SU-DHL-6 (cell line): ENCODE data around the gene SH3BP5.

Experiments used
- H2AFZ ChIP-seq: fragments of 200-600 bp; sonication (generic); 2 replicates; pipeline ENCODE4 v1.6.1; 2014; ENCODE audit warnings: low read depth, mild to moderate bottlenecking, moderate library complexity, mixed read lengths, antibody characterized with exemption, low read length; ENCODE audit not compliant: severe bottlenecking
- H3F3A ChIP-seq: fragments of 200-600 bp; shearing (Covaris generic); 2 replicates; pipeline ENCODE4 v1.6.0; 2016; ENCODE audit warnings: antibody characterized with exemption, mild to moderate bottlenecking; ENCODE audit not compliant: insufficient read depth
- H3K27ac ChIP-seq: fragments of 200-600 bp; sonication (generic); 2 replicates; pipeline ENCODE4 v1.5.1; 2016; ENCODE audit warnings: low read depth, mild to moderate bottlenecking, low read length, moderate library complexity, mixed read lengths
- H3K27me3 ChIP-seq: fragments of 200-600 bp; sonication (generic), shearing (Covaris generic); 2 replicates; pipeline ENCODE4 v1.6.0; 2014; ENCODE audit warnings: mild to moderate bottlenecking, low read length
- H3K36me3 ChIP-seq: fragments of 200-600 bp; sonication (generic); 2 replicates; pipeline ENCODE4 v1.6.1; 2014; ENCODE audit warnings: mild to moderate bottlenecking, low read length, mixed read lengths
- H3K4me2 ChIP-seq: fragments of 300-600, 200-600 bp; shearing (Covaris generic), sonication (generic); 2 replicates; pipeline ENCODE4 v1.6.0; 2014; ENCODE audit warnings: low read length, low read depth, mild to moderate bottlenecking; ENCODE audit not compliant: poor library complexity, severe bottlenecking
- H3K4me3 ChIP-seq: fragments of 200-600 bp; sonication (generic); 2 replicates; pipeline ENCODE4 v1.5.1; 2014; ENCODE audit warnings: antibody characterized with exemption, low read length, mild to moderate bottlenecking, mixed read lengths; ENCODE audit not compliant: insufficient read depth, poor library complexity, severe bottlenecking
- H3K79me2 ChIP-seq: fragments of 200-600 bp; sonication (generic); 2 replicates; pipeline ENCODE4 v1.6.1; 2014; ENCODE audit warnings: mild to moderate bottlenecking, low read length, moderate library complexity; ENCODE audit not compliant: insufficient read depth
- H3K9ac ChIP-seq: fragments of 200-600 bp; sonication (generic); 2 replicates; pipeline ENCODE4 v1.7.0; 2014; ENCODE audit warnings: mild to moderate bottlenecking, low read length
- H3K9me2 ChIP-seq: fragments of 200-600 bp; sonication (generic); replicated peaks from 2 replicates; pipeline ENCODE4 v1.6.1; 2014; ENCODE audit warnings: low read length; ENCODE audit not compliant: insufficient read depth
- H3K9me3 ChIP-seq: fragments of 200-600 bp; sonication (generic); 2 replicates; pipeline ENCODE4 v1.6.1; 2014; ENCODE audit warnings: low read length, mixed read lengths; ENCODE audit not compliant: insufficient read depth
- H4K20me1 ChIP-seq: fragments of 200-600 bp; sonication (generic); 2 replicates; pipeline ENCODE4 v1.6.1; 2014; ENCODE audit warnings: low read depth, mild to moderate bottlenecking, antibody characterized with exemption, low read length, moderate library complexity, mixed read lengths
- EZH2phosphoT487 ChIP-seq: fragments of 200-600 bp; sonication (generic), shearing (Covaris generic); conservative IDR thresholded peaks from 2 replicates; pipeline ENCODE4 v1.6.1; 2018; ENCODE audit warnings: mild to moderate bottlenecking, antibody characterized with exemption, low read length, moderate library complexity, mixed read lengths
- TF ChIP-seq, protein P1 (sequence below): fragments of 200-600 bp; sonication (generic); IDR thresholded peaks from one replicate; pipeline ENCODE4 v1.5.1; 2017; ENCODE audit warnings: antibody characterized with exemption, mild to moderate bottlenecking, low read length, moderate library complexity; ENCODE audit not compliant: insufficient read depth, poor library complexity, severe bottlenecking

SH3BP5 gene

GRCh38 chr3:15375461-15376000, 43.1 kb upstream of the SH3BP5 start:
- Histone ChIP-seq H3K9me2 (no peaks in the 10 kb centered on the region), H2AFZ (no peak overlapping the region), H3K9ac (no peak overlapping the region), H3K9me3 (no peaks in the 10 kb centered on the region), H3F3A (no peaks in the 10 kb centered on the region), H3K4me2 (no peak overlapping the region), H3K4me3 (no peak overlapping the region), H3K27ac (no peak overlapping the region), H3K36me3 (no peaks in the 10 kb centered on the region), H4K20me1 (no peaks in the 10 kb centered on the region), H3K79me2 (no peaks in the 10 kb centered on the region), H3K27me3 (no peaks in the 10 kb centered on the region)
- TF ChIP-seq, protein P1, sequence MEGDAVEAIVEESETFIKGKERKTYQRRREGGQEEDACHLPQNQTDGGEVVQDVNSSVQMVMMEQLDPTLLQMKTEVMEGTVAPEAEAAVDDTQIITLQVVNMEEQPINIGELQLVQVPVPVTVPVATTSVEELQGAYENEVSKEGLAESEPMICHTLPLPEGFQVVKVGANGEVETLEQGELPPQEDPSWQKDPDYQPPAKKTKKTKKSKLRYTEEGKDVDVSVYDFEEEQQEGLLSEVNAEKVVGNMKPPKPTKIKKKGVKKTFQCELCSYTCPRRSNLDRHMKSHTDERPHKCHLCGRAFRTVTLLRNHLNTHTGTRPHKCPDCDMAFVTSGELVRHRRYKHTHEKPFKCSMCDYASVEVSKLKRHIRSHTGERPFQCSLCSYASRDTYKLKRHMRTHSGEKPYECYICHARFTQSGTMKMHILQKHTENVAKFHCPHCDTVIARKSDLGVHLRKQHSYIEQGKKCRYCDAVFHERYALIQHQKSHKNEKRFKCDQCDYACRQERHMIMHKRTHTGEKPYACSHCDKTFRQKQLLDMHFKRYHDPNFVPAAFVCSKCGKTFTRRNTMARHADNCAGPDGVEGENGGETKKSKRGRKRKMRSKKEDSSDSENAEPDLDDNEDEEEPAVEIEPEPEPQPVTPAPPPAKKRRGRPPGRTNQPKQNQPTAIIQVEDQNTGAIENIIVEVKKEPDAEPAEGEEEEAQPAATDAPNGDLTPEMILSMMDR, result no peak

GRCh38 chr3:15372918-15373317, 40.5 kb upstream of the SH3BP5 start:
- H3K9me2 ChIP-seq, result no peaks in the 10 kb centered on the region
- H3K4me2 ChIP-seq, result no peak overlapping the region
- H3K9me3 ChIP-seq, result no peaks in the 10 kb centered on the region
- TF ChIP-seq EZH2phosphoT487, result no peak
- TF ChIP-seq, protein P1, result no peak
- H3K4me3 ChIP-seq, result no peak overlapping the region
- H3K27ac ChIP-seq, result no peak overlapping the region
- no peaks in the 10 kb centered on the region for H3K79me2 ChIP-seq
- H2AFZ ChIP-seq, result no peak overlapping the region
- no peaks in the 10 kb centered on the region for H3F3A ChIP-seq
- no peaks in the 10 kb centered on the region for H3K27me3 ChIP-seq
- no peak overlapping the region for H3K9ac ChIP-seq
- no peaks in the 10 kb centered on the region for H3K36me3 ChIP-seq
- no peaks in the 10 kb centered on the region for H4K20me1 ChIP-seq

GRCh38 chr3:15368561-15369135, 36.3 kb upstream of the SH3BP5 start:
- no peak for TF ChIP-seq EZH2phosphoT487
- TF ChIP-seq, protein P1, result no peak
- no peak overlapping the region for H3K27ac ChIP-seq
- H3K79me2 ChIP-seq, result no peaks in the 10 kb centered on the region
- no peak overlapping the region for H3K9ac ChIP-seq
- H2AFZ ChIP-seq, result no peak overlapping the region
- H3K4me3 ChIP-seq, result no peak overlapping the region
- H3F3A ChIP-seq, result no peaks in the 10 kb centered on the region
- no peaks in the 10 kb centered on the region for H4K20me1 ChIP-seq
- no peak overlapping the region for H3K4me2 ChIP-seq
- H3K9me3 ChIP-seq, result no peaks in the 10 kb centered on the region
- H3K9me2 ChIP-seq, result no peaks in the 10 kb centered on the region
- no peaks in the 10 kb centered on the region for H3K27me3 ChIP-seq
- H3K36me3 ChIP-seq, result no peaks in the 10 kb centered on the region
